ENCODE data around the gene FKBP8.

DNA sequence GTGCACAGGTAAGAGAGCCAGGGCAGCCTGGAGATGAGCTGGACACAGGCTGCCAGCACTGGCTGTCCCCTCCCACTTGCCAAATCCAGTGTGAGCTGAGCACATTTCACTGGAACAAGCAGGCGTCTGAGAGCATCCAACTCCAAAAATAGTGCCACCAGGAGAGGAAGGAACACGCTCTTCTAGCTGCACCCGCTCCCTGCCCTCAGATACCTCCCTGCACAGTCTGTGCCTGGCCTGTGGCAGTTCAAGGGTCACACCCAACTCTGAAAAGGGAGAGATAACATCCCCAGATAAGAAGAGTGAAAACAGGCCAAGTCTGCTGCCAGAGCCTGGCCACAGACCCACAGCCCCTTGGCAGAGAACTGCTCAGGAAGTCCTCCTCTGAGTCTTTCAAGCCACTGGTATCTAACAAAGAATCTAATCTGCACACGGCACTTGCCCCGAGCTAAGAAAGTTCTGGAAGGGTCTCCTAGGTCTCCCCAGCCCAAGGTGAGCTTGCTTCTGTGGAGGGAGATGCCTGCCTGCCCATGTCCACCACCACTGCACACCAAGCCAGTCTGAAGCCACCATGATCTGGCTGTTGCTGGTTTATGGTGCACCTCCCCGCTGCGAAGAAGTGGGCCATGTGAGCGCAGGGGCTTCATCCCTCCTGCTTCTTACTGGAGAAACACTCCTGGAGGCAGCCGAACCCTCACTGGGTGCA, 36.2 kb downstream of the FKBP8 start:
- TF ChIP-seq EP300 (IDR thresholded peaks at IDR 0.05) (no peak), POLR2AphosphoS5 (IDR thresholded peaks at IDR 0.05) (peak in 1 of 4 donors; percentile 10), POLR2A (IDR thresholded peaks at IDR 0.05) (no peak)
- TF ChIP-seq, protein P1, sequence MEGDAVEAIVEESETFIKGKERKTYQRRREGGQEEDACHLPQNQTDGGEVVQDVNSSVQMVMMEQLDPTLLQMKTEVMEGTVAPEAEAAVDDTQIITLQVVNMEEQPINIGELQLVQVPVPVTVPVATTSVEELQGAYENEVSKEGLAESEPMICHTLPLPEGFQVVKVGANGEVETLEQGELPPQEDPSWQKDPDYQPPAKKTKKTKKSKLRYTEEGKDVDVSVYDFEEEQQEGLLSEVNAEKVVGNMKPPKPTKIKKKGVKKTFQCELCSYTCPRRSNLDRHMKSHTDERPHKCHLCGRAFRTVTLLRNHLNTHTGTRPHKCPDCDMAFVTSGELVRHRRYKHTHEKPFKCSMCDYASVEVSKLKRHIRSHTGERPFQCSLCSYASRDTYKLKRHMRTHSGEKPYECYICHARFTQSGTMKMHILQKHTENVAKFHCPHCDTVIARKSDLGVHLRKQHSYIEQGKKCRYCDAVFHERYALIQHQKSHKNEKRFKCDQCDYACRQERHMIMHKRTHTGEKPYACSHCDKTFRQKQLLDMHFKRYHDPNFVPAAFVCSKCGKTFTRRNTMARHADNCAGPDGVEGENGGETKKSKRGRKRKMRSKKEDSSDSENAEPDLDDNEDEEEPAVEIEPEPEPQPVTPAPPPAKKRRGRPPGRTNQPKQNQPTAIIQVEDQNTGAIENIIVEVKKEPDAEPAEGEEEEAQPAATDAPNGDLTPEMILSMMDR (IDR thresholded peaks at IDR 0.05), result no peak

All from sigmoid colon (tissue), 4 donors.